22Rv1 (cell line): ENCODE results near the gene JAK3.
"Not testable (repeated sequence)": the region's sequence is repeated elsewhere in the genome, so short reads cannot be mapped to it uniquely, and the experiment has no call there.

Experiments used
- H3K27ac ChIP-seq: fragments of 450-650 bp; 2 replicates; pipeline ENCODE4 v1.5.1; 2017
- CTCF ChIP-seq: fragments of 450-650 bp; IDR thresholded peaks from 2 replicates; pipeline ENCODE4 v1.5.1; 2017; ENCODE audit warnings: mild to moderate bottlenecking
- ZFX ChIP-seq: fragments of 450-650 bp; IDR thresholded peaks from 2 replicates; pipeline ENCODE4 v1.6.1; 2017; ENCODE audit warnings: antibody characterized with exemption, borderline replicate concordance

JAK3 gene

GRCh38 chr19:17787274-17787913 is 60.4 kb downstream of the JAK3 start:
- H3K27ac ChIP-seq, result no peak overlapping the region
- TF ChIP-seq CTCF, result no peak
- no peak for TF ChIP-seq ZFX

GRCh38 chr19:17784201-17785008 is 63.4 kb downstream of the JAK3 start:
- peak overlapping the region; percentile 29; the same call in 1 of the 2 replicates for H3K27ac ChIP-seq
- TF ChIP-seq CTCF, result peak; percentile 92
- no peak for TF ChIP-seq ZFX

GRCh38 chr19:17783721-17784120 is 64.1 kb downstream of the JAK3 start:
- peak overlapping the region; percentile 29; the same call in 1 of the 2 replicates for H3K27ac ChIP-seq

- TF ChIP-seq ZFX, result no peak
- TF ChIP-seq CTCF, result no peak
- H3K27ac ChIP-seq, result no peak overlapping the region
These were observed 67.0 kb downstream of the JAK3 start for GRCh38 chr19:17780781-17781180.

GRCh38 chr19:17778968-17779929 is 68.5 kb downstream of the JAK3 start:
- H3K27ac ChIP-seq, result peak overlapping the region; percentile 82
- TF ChIP-seq ZFX, result no peak
- TF ChIP-seq CTCF, result no peak

GRCh38 chr19:17778251-17778967 is 69.4 kb downstream of the JAK3 start:
- H3K27ac ChIP-seq, result peak overlapping the region; percentile 82
- TF ChIP-seq CTCF (no peak), ZFX (no peak)

GRCh38 chr19:17777840-17778239 is 69.9 kb downstream of the JAK3 start:
- not testable (repeated sequence) for H3K27ac ChIP-seq
